NCI-H2171 (cell line): ENCODE data around the gene FRMD4A.

Experiments
- DNase-seq: peaks from one replicate; lab custom pipeline; 2025; lab: John Stamatoyannopoulos, UW

Gene FRMD4A

GRCh38 chr10:13703101-13703818 is 627.5 kb downstream of the FRMD4A start:
- DNase-seq = no peak

DNA sequence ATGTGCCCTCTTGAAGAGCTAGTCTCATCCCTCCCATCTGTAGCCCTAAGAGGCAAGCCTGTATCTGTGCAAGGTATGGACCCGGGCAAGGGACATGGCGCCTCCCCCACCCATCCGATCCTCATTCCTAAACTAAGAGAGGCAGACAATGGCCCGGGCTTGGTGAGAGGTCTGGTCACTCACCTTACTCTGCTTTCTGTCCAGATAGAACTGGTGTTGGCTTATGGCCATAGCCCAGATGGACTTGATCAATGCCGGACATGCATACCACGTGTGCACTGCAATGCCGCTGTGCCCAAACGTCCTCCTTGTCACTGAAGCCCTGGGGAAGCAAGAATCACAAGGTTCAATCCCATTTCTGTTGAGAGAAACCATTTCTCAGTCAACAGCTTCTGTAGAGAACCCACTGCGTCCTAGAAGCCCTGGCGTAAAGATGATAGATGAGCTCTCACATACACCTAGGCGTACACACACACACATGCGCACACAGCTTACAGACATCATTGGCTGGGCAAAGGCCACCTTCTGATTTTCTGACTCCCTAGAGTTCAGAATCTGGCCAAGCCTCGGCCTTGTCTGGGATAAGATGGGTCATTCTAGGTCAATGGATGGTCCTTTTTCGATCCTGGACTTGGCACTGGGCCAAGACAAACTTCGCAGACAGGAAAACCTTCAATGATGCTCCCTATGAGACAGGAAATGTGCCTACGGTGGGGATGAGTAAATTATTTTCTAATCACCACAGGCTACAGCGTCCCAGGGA is 629.4 kb downstream of the FRMD4A start:
- DNase-seq = no peak

DNA sequence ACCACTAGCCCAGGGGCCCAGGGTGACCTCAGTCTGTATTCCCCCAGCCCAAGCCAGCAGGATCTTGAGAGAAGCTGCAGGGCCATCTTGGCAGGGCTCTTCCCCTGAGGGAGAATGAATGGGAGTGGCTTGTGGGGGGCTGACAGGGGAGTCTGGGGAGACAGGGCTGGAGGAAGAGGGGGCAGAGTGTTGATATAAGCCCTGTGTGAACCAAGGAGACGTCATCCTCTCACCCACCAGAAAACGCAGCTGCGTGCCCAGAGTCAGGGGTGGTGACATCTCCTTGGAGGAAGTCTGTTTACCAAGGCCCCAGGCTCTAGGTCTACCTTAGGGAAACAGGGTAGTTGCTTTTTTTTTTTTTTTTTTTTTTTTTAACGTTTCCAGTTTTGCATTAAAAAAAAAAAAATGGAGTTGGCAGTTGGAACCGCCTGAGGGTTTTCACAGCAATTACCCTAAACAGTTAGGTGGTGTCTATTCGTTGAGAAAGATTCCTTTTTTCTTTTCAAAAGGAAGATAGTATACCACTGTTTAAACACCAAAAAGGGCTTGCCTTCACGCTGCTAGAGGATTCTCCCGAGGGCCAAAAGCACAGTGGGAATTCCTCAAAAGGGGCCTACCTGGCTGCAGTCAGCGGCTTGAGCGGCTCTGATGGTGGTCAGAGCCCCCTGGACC is 630.1 kb downstream of the FRMD4A start:
- DNase-seq = no peak

DNA sequence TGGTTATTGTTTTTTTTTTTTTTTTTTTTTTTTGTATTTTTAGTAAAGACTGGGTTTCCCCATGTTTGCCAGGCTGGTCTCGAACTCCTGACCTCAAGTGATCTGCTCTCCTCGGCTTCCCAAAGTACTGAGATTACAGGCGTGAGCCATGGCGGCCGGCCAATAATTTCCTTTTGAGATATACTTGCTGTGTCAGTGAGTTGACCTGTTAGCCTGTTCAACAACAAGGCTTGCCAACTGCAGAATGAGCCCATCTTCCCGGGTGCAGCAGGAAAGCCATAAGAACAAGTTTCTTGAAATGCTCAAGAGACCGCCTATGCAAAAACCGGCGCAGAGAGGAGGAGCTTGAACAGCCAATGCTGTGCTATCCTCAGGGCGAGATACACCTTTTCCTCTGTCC is 631.5 kb downstream of the FRMD4A start:
- no peak for DNase-seq

DNA sequence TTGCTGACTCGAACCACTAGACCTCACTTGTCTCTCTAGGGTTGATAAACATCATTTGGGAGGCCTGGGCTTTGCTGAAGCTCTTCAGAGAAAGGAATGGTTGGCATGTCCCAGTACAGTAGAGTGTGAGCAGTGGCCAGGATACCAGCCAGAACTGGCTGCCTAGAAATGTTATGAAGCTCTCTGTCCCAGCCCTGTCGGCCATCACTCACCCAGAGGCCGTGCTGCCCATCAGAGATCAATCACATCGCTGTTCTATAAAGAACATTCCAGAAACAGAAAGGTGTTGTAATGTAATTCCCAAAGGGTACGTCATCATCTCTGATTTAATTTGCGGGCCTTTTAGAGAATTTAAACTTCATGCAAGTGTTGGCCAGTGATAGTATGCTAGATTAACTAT is 632.5 kb downstream of the FRMD4A start:
- no peak for DNase-seq

DNA sequence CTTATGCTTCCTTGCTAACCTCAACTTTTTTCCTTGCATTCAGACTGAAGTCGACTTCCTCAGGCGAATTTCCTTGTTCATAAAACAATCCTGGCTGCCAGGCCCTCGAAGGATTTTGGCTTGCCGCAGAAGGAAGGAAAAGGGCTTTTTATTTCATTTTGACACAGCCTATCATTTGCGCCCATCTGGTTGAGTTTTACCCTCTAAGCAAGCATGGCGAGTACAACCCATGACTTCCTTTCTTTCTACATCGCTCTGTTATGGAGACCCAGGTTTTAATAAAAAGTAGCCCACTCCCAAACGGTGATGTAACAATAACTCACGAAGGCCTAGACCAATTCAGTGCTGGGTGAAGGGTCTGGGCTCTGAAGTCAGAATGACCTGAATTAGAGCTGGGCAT is 634.7 kb downstream of the FRMD4A start:
- DNase-seq = no peak

DNA sequence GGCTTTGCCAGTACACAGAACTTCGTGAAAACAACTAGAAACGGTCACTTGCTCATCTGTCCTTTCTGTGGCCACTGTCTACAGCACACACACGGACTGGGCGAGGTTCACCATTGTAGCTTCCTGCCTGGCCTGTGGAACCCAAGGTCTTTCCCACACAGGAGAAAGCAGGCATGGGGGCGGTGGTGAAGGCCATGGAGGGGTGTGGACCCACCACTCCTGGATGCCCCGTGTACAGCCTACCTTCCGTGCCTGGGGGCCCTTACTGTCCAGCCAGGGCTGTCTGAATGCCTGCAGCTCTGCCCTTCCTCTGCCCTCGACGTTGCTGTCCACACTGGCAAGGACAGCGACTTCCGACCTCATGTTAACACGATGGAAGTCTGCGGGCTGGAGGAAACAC is 635.1 kb downstream of the FRMD4A start:
- DNase-seq = no peak

DNA sequence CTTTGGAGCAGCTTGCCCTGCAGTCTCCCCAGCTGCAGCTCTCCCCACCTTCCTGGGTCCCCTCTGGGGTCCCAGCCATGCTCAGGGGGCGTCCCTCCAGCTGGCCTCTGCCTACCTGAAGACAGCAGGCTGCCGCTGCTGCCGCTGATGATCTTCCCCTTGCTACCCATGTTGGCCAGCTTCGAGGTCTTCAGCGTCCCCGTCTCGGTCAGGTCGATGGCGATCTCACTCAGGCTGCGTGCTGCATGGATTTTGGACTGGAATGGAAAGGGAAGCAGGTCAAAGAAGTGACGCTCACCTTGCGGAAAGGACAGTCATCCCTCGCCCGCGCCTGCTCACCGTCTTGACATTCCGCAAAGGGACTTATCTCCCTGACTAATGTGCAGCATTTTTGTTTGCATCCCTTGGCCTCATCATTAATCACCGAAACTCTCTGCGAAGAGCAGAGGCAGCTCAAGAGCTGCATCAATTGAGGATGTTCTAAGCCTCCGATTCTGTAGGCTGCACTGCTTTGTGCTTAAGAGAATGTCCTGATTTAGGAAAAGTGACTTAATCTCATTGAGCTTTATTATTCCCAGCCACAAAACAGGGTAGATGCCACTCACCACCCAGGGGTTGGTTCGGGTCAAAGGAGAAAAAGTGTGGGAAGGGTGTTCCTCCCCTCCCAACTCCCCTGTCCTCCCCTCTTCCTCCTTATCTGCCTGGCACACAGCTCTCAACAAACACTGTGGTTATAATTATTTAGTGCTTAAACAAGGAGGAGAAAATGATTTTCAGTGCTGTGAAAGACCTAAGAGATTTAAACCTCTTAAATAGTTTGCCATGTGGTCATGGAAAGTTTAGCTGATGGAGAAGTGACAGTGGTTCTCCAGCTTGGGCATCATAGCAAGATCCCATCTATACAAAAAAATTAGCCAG is 636.7 kb downstream of the FRMD4A start:
- DNase-seq = no peak

DNA sequence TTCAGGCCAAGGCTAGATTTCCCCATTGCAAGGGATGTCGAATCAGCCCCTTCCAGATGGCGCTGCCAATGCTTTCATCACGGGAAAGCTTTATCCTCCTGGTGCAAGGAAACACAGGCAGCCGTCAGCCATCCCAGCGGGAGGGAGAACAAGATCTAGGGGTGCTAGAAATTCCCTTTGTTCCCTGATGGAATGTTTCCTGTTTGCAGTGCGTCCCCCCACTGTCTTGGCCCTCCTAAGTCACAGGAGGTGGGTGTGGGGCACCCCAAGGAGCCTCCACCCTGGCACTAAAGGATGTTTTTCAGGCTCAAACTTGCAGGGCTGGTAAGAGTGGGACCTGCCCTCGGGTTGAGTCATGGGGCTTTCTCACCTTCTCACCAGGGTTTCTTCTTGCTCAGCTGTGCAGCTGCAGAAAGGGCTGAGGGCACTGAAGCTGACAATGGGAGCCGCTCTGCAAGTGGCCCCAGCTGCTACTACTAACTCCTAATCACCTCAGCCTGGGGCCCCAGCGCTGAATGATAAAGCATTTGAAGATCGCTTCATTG is 640.4 kb downstream of the FRMD4A start:
- DNase-seq = no peak

DNA sequence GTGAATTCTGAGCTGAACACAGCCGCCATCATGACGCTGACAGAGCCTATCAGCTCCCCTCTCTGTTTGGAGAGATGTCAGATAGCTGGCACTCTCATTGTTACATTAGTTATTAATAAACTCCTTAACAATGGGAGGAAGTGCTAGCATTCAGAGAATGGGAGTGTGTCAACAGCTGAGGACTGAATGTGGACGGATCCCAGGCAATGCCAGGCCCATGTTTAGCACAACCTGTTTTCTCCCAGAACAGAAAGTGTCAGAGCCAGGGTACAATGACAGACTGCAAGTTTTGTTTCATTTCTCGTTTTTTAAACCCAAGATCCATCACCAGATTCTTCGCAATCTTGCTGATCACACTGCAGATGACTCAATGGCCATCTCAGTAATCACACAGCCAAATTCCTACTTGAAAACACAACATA is 644.4 kb downstream of the FRMD4A start:
- DNase-seq = no peak

- DNase-seq = no peak
Observed at GRCh38 chr10:13685885-13686284, 644.8 kb downstream of the FRMD4A start.

DNA sequence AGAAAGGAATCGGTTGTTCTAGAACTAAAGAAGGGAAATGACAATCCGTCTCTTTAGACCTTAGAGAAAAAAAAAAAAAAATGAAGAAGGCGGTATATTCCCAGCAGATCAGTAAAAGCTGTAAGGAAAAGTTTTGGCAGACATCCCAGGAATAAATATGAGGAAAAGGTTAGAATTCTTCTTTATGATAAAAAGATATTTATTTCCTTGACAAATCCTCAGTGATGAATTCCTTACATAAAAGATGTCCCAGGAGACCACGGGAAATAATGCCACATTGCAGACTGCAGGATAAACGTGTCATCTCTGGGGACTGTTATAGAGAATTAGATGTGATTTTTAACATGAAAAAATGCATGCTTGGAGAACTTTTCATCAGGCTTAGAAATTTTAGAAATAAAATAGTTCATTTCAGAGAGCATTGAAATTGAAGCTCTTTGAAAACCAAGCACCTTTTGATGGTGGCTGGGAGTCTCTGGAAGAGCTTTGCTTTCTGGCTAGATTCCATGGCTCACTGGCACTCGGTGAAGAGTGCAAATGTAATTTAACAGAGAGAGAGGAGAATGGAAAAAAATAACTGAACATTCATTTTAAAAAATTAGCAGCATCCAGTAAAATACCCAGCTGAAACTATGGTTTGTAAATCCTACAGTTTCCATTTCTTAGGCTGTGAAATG is 645.8 kb downstream of the FRMD4A start:
- no peak for DNase-seq

GRCh38 chr10:13684252-13684791 is 646.4 kb downstream of the FRMD4A start:
- DNase-seq = no peak

DNA sequence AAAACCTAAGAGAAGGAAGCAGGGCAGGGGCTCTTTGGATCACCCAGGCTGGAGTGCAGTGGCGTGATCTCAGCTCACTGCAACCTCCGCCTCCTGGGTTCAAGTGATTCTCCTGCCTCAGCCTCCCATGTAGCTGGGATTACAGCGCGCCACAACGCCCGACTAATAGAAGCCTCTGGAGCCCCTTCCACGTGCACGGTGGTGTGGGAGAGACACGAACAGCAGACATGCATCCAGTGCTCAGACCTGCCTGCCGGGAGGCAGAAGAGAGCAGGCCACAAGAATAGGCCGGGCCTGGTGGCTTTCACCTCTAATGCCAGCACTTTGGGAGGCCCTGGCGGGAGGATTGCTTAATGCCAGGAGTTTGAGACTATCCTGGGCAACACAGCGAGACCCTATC is 647.7 kb downstream of the FRMD4A start:
- no peak for DNase-seq

GRCh38 chr10:13681960-13682359 is 648.8 kb downstream of the FRMD4A start:
- no peak for DNase-seq

DNA sequence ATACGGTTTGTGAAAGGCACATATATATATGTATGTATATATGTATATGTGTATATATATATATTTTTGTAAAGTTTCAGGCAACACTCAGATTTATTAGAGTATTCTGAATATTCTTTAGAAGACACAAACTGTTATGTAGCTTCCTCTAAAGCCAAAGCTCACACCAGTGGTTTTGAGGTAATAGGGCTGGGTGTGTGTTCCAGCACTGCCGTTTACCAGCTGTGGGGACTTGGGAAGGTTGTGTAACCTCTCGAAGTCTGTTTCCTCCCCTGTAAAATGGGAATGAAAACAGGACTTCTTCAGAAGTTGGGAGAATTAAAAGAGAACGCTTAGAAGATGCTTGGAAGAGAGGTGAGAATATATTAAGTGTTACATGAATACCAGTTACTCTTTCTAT is 649.2 kb downstream of the FRMD4A start:
- no peak for DNase-seq

GRCh38 chr10:13681095-13681494 is 649.6 kb downstream of the FRMD4A start:
- no peak for DNase-seq

- DNase-seq = no peak
Observed at GRCh38 chr10:13678101-13678843, 652.5 kb downstream of the FRMD4A start.

DNA sequence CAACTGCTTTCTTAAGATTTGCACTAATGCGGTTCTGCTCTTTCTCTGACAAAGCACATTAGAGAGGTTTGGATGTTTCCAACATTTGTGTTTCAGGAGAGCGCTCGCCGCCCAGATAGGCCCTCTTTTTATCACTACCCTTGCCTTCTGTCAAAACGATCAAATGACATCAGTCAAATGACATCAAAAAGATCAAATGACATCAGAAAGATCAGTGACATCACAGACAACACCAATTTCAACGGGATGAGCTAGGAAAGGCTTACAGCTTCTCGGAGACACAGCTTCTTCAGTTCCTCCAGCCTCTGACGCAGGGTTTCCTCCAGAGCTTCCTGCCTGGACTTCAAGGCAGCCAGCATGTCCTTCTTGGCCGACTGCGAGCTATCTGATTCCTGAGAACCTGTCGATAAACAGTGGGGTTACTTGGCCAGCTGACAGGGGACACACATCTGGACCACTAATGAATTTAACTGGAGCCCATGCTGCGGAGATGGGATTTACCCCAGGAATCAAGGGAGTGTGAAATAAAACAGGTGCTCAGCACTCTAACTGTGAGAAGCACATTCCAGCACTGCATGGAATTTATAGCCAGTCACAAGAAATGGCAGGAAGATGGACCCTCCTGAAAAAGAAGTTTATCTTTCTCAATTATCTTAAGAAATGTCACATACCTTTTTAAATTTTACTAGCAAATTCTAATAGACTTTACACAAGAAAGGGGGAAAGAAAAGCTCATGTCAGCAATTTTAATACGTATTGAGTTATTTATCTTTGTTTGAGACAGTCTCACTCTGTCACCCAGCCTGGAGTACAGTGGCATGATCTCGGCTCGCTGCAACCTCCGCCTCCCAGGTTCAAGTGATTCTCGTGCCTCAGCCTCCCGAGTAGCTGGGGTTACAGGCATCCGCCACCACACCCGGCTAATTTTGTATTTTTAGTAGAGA is 655.8 kb downstream of the FRMD4A start:
- no peak for DNase-seq
